Gastroesophageal sphincter (tissue), 4 donors: ENCODE data around the gene KLRB1. TPM values are rescaled to one million over a fixed set of nuclear protein-coding genes. Genes with fewer than 3 reads are reported as not detected.
"Not testable (repeated sequence)": the region's sequence is repeated elsewhere in the genome, so short reads cannot be mapped to it uniquely, and the experiment has no call there.

Source experiments
- ATAC-seq: fragments of 150-250 bp; one replicate; pipeline ENCODE4 v1.9.1; 2016; ENCODE audit warnings: mild to moderate bottlenecking, moderate library complexity
- H3K27ac ChIP-seq, 4 donors: fragments of 200-600 bp; sonication (generic) in 3 of 4; 1 replicate in 3 of 4; 2 replicates in 1 of 4; pipeline ENCODE4 v1.5.1; 2016 to 2019
- H3K27me3 ChIP-seq: fragments of 200-600 bp; sonication (generic); one replicate; pipeline ENCODE4 v1.5.1; 2019
- H3K36me3 ChIP-seq, 2 donors: fragments of 200-600 bp; sonication (generic); one replicate each; pipeline ENCODE4 v1.5.1; 2019; ENCODE audit warnings: control low read depth in 1 of 2
- H3K4me1 ChIP-seq, 3 donors: fragments of 200-600 bp; sonication (generic); 1 replicate in 2 of 3; 2 replicates in 1 of 3; pipeline ENCODE4 v1.5.1; 2016 to 2019; ENCODE audit warnings: control low read depth in 2 of 3
- H3K4me3 ChIP-seq, 2 donors: fragments of 200-600 bp; sonication (generic); one replicate each; pipeline ENCODE4 v1.5.1; 2019; ENCODE audit warnings: mild to moderate bottlenecking in 1 of 2, moderate library complexity in 1 of 2
- H3K9me3 ChIP-seq, 3 donors: fragments of 200-600 bp; sonication (generic); one replicate each; pipeline ENCODE4 v1.5.1; 2017 to 2019; ENCODE audit warnings: control low read depth in 2 of 3
- CTCF ChIP-seq, 4 experiments: fragments of 200-600 bp in 2 of 4; fragments of 450-650 bp in 2 of 4; sonication (generic) in 1 of 4; IDR thresholded peaks; one replicate each; pipeline ENCODE4 v1.5.1; 2017 to 2019; ENCODE audit warnings: antibody characterized with exemption in 4 of 4, mild to moderate bottlenecking in 2 of 4, moderate library complexity in 2 of 4
- EP300 ChIP-seq: sonication (generic); formaldehyde crosslinking; IDR thresholded peaks from one replicate; pipeline ENCODE4 v1.6.1; 2017; ENCODE audit warnings: antibody characterized with exemption, mild to moderate bottlenecking
- POLR2A ChIP-seq, 2 donors: fragments of 450-650 bp; IDR thresholded peaks; one replicate each; pipeline ENCODE4 v1.6.1; 2017; ENCODE audit warnings: antibody characterized with exemption in 2 of 2, mild to moderate bottlenecking in 2 of 2, moderate library complexity in 1 of 2
- POLR2AphosphoS5 ChIP-seq: sonication (generic); formaldehyde crosslinking; IDR thresholded peaks from one replicate; pipeline ENCODE4 v1.6.1; 2017; ENCODE audit warnings: antibody characterized with exemption
- WGBS, 2 donors: methylation state at CpG; one replicate each; pipeline ENCODE4 v1.1.5; 2018; ENCODE audit warnings: low coverage in 1 of 2; 5-methylcytosine and 5-hydroxymethylcytosine counted together
- total RNA-seq, 4 donors: library from RNA; depleted of rRNA; stranded (reverse); fragments of >200 nt; gene quantifications; one replicate each; pipeline ENCODE4 v1.1.0, GENCODE V29; 2016

Gene KLRB1
- total RNA-seq, 4 donors from 2014 or later: 0.20 to 1.8 TPM; not detected in 2

- ATAC-seq: no peak
- no peak overlapping the region for H3K27ac ChIP-seq
- no peaks in the 10 kb centered on the region for H3K4me1 ChIP-seq
- no peaks in the 10 kb centered on the region for H3K9me3 ChIP-seq
- no peaks in the 10 kb centered on the region for H3K36me3 ChIP-seq
- WGBS, 2 donors: 75 to 89% methylated on average over 3 of the region's 3 CpGs
- no peak for TF ChIP-seq EP300
- TF ChIP-seq CTCF (IDR thresholded peaks at IDR 0.05): no peak
- TF ChIP-seq POLR2AphosphoS5: no peak
- no peak for TF ChIP-seq POLR2A (IDR thresholded peaks at IDR 0.05)
- H3K4me3 ChIP-seq: no peak overlapping the region
- no peaks in the 10 kb centered on the region for H3K27me3 ChIP-seq
These were observed 9.4 kb downstream of the KLRB1 start for GRCh38 chr12:9598363-9598762.

- no peak for TF ChIP-seq CTCF (IDR thresholded peaks at IDR 0.05)
- no peak for TF ChIP-seq EP300
- no peak for ATAC-seq
- WGBS, 2 donors: 80 to 97% methylated on average over 5 of the region's 5 CpGs
- H3K9me3 ChIP-seq: no peaks in the 10 kb centered on the region
- no peaks in the 10 kb centered on the region for H3K4me1 ChIP-seq
- no peaks in the 10 kb centered on the region for H3K36me3 ChIP-seq
- H3K4me3 ChIP-seq: no peak overlapping the region
- no peak overlapping the region for H3K27ac ChIP-seq
- no peaks in the 10 kb centered on the region for H3K27me3 ChIP-seq
These were observed 10.4 kb downstream of the KLRB1 start for GRCh38 chr12:9597365-9597764.

- Histone ChIP-seq H3K27me3 (no peaks in the 10 kb centered on the region), H3K4me1 (no peaks in the 10 kb centered on the region), H3K9me3 (no peaks in the 10 kb centered on the region), H3K4me3 (no peak overlapping the region), H3K36me3 (no peaks in the 10 kb centered on the region), H3K27ac (no peak overlapping the region)
- TF ChIP-seq POLR2AphosphoS5 (no peak), POLR2A (IDR thresholded peaks at IDR 0.05) (no peak), CTCF (IDR thresholded peaks at IDR 0.05) (no peak), EP300 (no peak)
- ATAC-seq: no peak
- 79 to 86% methylated on average over 2 of the region's 2 CpGs for WGBS, 2 donors
These were observed 17.3 kb downstream of the KLRB1 start for GRCh38 chr12:9590441-9590840.

- no peak for ATAC-seq
- Histone ChIP-seq H3K4me1 (no peaks in the 10 kb centered on the region), H3K9me3 (no peaks in the 10 kb centered on the region), H3K4me3 (no peak overlapping the region), H3K36me3 (no peaks in the 10 kb centered on the region), H3K27ac (no peak overlapping the region), H3K27me3 (no peaks in the 10 kb centered on the region)
- WGBS, 2 donors: 81 to 94% methylated on average over 2 of the region's 2 CpGs
- no peak for TF ChIP-seq POLR2AphosphoS5
- TF ChIP-seq CTCF (IDR thresholded peaks at IDR 0.05): no peak
- no peak for TF ChIP-seq EP300
- TF ChIP-seq POLR2A (IDR thresholded peaks at IDR 0.05): no peak
These were observed 19.0 kb downstream of the KLRB1 start for GRCh38 chr12:9588749-9589148.

GRCh38 chr12:9587987-9588600 lies 19.6 kb downstream of the KLRB1 start:
- no peaks in the 10 kb centered on the region for H3K27me3 ChIP-seq
- H3K9me3 ChIP-seq: no peaks in the 10 kb centered on the region
- 73 to 81% methylated on average over 4 of the region's 4 CpGs for WGBS, 2 donors
- no peak for TF ChIP-seq EP300
- no peak for TF ChIP-seq POLR2AphosphoS5
- TF ChIP-seq CTCF (IDR thresholded peaks at IDR 0.05): no peak
- TF ChIP-seq POLR2A (IDR thresholded peaks at IDR 0.05): no peak
- H3K4me1 ChIP-seq: no peaks in the 10 kb centered on the region
- ATAC-seq: no peak
- H3K27ac ChIP-seq: no peak overlapping the region
- no peak overlapping the region for H3K4me3 ChIP-seq
- H3K36me3 ChIP-seq: no peaks in the 10 kb centered on the region

- not testable (repeated sequence) for H3K27me3 ChIP-seq, H3K4me3 ChIP-seq, ATAC-seq, H3K4me1 ChIP-seq, H3K27ac ChIP-seq, H3K36me3 ChIP-seq, H3K9me3 ChIP-seq
- no CpG with 5 or more reads among the region's 5 CpGs for WGBS, 2 donors
These were observed 30.0 kb downstream of the KLRB1 start for GRCh38 chr12:9577729-9578128.

- 100% methylated on average over 2 of the region's 9 CpGs; no CpG with 5 or more reads in 1 of the 2 donors for WGBS, 2 donors
- not testable (repeated sequence) for H3K9me3 ChIP-seq, H3K27ac ChIP-seq, H3K4me3 ChIP-seq, ATAC-seq, H3K4me1 ChIP-seq, H3K27me3 ChIP-seq, H3K36me3 ChIP-seq
These were observed 40.6 kb downstream of the KLRB1 start for GRCh38 chr12:9567151-9567550.

GRCh38 chr12:9566113-9566512 lies 41.6 kb downstream of the KLRB1 start:
- not testable (repeated sequence) for H3K4me1 ChIP-seq, H3K36me3 ChIP-seq, H3K27me3 ChIP-seq, H3K27ac ChIP-seq, H3K9me3 ChIP-seq, H3K4me3 ChIP-seq, ATAC-seq
- no CpG with 5 or more reads among the region's 7 CpGs for WGBS, 2 donors
